Subcutaneous abdominal adipose tissue (tissue), 5 donors: ENCODE results near the gene SULT1B1.

Experiments used
- H3K27ac ChIP-seq: one replicate; pipeline ENCODE4 v1.7.0; 2013; ENCODE audit warnings: low read depth, mild to moderate bottlenecking, inconsistent platforms, low read length, moderate library complexity
- H3K27me3 ChIP-seq, 5 donors: one replicate each; pipeline ENCODE4 v1.7.0; 2013; ENCODE audit warnings: low read length in 5 of 5, inconsistent platforms in 1 of 5; ENCODE audit not compliant: control insufficient read depth in 5 of 5, insufficient read depth in 4 of 5
- H3K36me3 ChIP-seq, 5 donors: one replicate each; pipeline ENCODE4 v1.7.0; 2013; ENCODE audit warnings: low read length in 5 of 5; ENCODE audit not compliant: control insufficient read depth in 5 of 5, insufficient read depth in 5 of 5
- H3K4me1 ChIP-seq, 5 donors: one replicate each; pipeline ENCODE4 v1.7.0; 2013; ENCODE audit warnings: low read length in 5 of 5, mild to moderate bottlenecking in 3 of 5, moderate library complexity in 1 of 5; ENCODE audit not compliant: control insufficient read depth in 5 of 5, insufficient read depth in 5 of 5
- H3K4me3 ChIP-seq, 5 donors: one replicate each; pipeline ENCODE4 v1.7.0; 2013; ENCODE audit warnings: low read length in 5 of 5, low read depth in 1 of 5
- H3K9ac ChIP-seq, 5 donors: one replicate each; pipeline ENCODE4 v1.7.0; 2013; ENCODE audit warnings: low read length in 5 of 5, mild to moderate bottlenecking in 4 of 5, moderate library complexity in 3 of 5
- H3K9me3 ChIP-seq, 5 donors: one replicate each; pipeline ENCODE4 v1.7.0; 2013; ENCODE audit warnings: low read length in 5 of 5; ENCODE audit not compliant: control insufficient read depth in 5 of 5
- donor health status: healthy.
- donor health status: healthy.
- donor health status: healthy.
- donor health status: healthy.
- donor health status: healthy.

The SULT1B1 gene

GRCh38 chr4:69731241-69731640 lies 29.2 kb downstream of the SULT1B1 start:
- Histone ChIP-seq H3K27me3 (no peaks in the 10 kb centered on the region), H3K27ac (no peak overlapping the region), H3K4me3 (no peak overlapping the region), H3K9me3 (no peaks in the 10 kb centered on the region), H3K4me1 (peaks cover 0 to 8% (median 3%) of the 10 kb centered on the region in 5 donors), H3K36me3 (no peaks in the 10 kb centered on the region), H3K9ac (no peak overlapping the region)

GRCh38 chr4:69730002-69730401 lies 30.4 kb downstream of the SULT1B1 start:
- Histone ChIP-seq H3K9ac (no peak overlapping the region), H3K4me3 (no peak overlapping the region), H3K9me3 (no peaks in the 10 kb centered on the region), H3K27ac (no peak overlapping the region), H3K27me3 (no peaks in the 10 kb centered on the region), H3K36me3 (no peaks in the 10 kb centered on the region), H3K4me1 (peaks cover 0 to 11% (median 3%) of the 10 kb centered on the region in 5 donors)

GRCh38 chr4:69727926-69728325 lies 32.5 kb downstream of the SULT1B1 start:
- Histone ChIP-seq H3K27me3 (no peaks in the 10 kb centered on the region), H3K4me1 (peaks cover 0 to 11% (median 3%) of the 10 kb centered on the region in 5 donors), H3K27ac (no peak overlapping the region), H3K9ac (no peak overlapping the region), H3K36me3 (no peaks in the 10 kb centered on the region), H3K9me3 (no peaks in the 10 kb centered on the region), H3K4me3 (no peak overlapping the region)

GRCh38 chr4:69727426-69727825 lies 33.0 kb downstream of the SULT1B1 start:
- H3K4me3 ChIP-seq, result no peak overlapping the region
- no peak overlapping the region for H3K27ac ChIP-seq
- H3K4me1 ChIP-seq, result peaks cover 0 to 11% (median 3%) of the 10 kb centered on the region in 5 donors
- H3K9me3 ChIP-seq, result no peaks in the 10 kb centered on the region
- H3K9ac ChIP-seq, result no peak overlapping the region
- no peaks in the 10 kb centered on the region for H3K27me3 ChIP-seq
- no peaks in the 10 kb centered on the region for H3K36me3 ChIP-seq

- no peaks in the 10 kb centered on the region for H3K9me3 ChIP-seq
- H3K4me1 ChIP-seq, result peaks cover 0 to 11% (median 3%) of the 10 kb centered on the region in 5 donors
Observed at GRCh38 chr4:69726971-69727370, 33.4 kb downstream of the SULT1B1 start.

GRCh38 chr4:69718396-69719271 lies 41.8 kb downstream of the SULT1B1 start:
- no peak overlapping the region for H3K27ac ChIP-seq

More at GRCh38 chr4:69726971-69727370, 33.4 kb downstream of the SULT1B1 start:
- Histone ChIP-seq H3K4me3 (no peak overlapping the region), H3K27ac (peak overlapping the region; percentile 9), H3K36me3 (no peaks in the 10 kb centered on the region), H3K27me3 (no peaks in the 10 kb centered on the region), H3K9ac (peak overlapping the region in 1 of 5 donors; percentile 24)

GRCh38 chr4:69717778-69718177 lies 42.6 kb downstream of the SULT1B1 start:
- no peak overlapping the region for H3K9ac ChIP-seq
- H3K27ac ChIP-seq, result no peak overlapping the region
- no peaks in the 10 kb centered on the region for H3K9me3 ChIP-seq
- H3K36me3 ChIP-seq, result no peaks in the 10 kb centered on the region
- H3K27me3 ChIP-seq, result no peaks in the 10 kb centered on the region
- H3K4me1 ChIP-seq, result peaks cover 0 to 4% (median 0%) of the 10 kb centered on the region in 5 donors
- no peak overlapping the region for H3K4me3 ChIP-seq

More at GRCh38 chr4:69718396-69719271, 41.8 kb downstream of the SULT1B1 start:
- no peak overlapping the region for H3K4me3 ChIP-seq
- H3K9me3 ChIP-seq, result no peaks in the 10 kb centered on the region
- peaks cover 0 to 4% (median 0%) of the 10 kb centered on the region in 5 donors for H3K4me1 ChIP-seq
- no peaks in the 10 kb centered on the region for H3K36me3 ChIP-seq
- no peaks in the 10 kb centered on the region for H3K27me3 ChIP-seq
- H3K9ac ChIP-seq, result no peak overlapping the region

GRCh38 chr4:69716654-69717053 lies 43.8 kb downstream of the SULT1B1 start:
- Histone ChIP-seq H3K9me3 (no peaks in the 10 kb centered on the region), H3K36me3 (no peaks in the 10 kb centered on the region), H3K9ac (no peak overlapping the region), H3K4me3 (no peak overlapping the region), H3K4me1 (peaks cover 0 to 4% (median 0%) of the 10 kb centered on the region in 5 donors), H3K27me3 (no peaks in the 10 kb centered on the region), H3K27ac (no peak overlapping the region)

GRCh38 chr4:69714086-69714485 lies 46.3 kb downstream of the SULT1B1 start:
- no peak overlapping the region for H3K4me3 ChIP-seq
- no peak overlapping the region for H3K27ac ChIP-seq
- H3K27me3 ChIP-seq, result no peaks in the 10 kb centered on the region
- peaks cover 0 to 4% (median 0%) of the 10 kb centered on the region in 5 donors for H3K4me1 ChIP-seq
- no peaks in the 10 kb centered on the region for H3K9me3 ChIP-seq
- no peaks in the 10 kb centered on the region for H3K36me3 ChIP-seq
- H3K9ac ChIP-seq, result no peak overlapping the region

GRCh38 chr4:69713593-69713992 lies 46.8 kb downstream of the SULT1B1 start:
- Histone ChIP-seq H3K9me3 (no peaks in the 10 kb centered on the region), H3K4me3 (no peak overlapping the region), H3K27me3 (no peaks in the 10 kb centered on the region), H3K27ac (no peak overlapping the region), H3K36me3 (no peaks in the 10 kb centered on the region), H3K9ac (no peak overlapping the region), H3K4me1 (peaks cover 0 to 4% (median 0%) of the 10 kb centered on the region in 5 donors)
